ENCODE results near the gene APEH. TPM values are rescaled to one million over a fixed set of nuclear protein-coding genes. Genes with fewer than 3 reads are reported as not detected.

APEH gene
- total RNA-seq, result 100 to 1,000 TPM; 120 to 122 TPM

DNA sequence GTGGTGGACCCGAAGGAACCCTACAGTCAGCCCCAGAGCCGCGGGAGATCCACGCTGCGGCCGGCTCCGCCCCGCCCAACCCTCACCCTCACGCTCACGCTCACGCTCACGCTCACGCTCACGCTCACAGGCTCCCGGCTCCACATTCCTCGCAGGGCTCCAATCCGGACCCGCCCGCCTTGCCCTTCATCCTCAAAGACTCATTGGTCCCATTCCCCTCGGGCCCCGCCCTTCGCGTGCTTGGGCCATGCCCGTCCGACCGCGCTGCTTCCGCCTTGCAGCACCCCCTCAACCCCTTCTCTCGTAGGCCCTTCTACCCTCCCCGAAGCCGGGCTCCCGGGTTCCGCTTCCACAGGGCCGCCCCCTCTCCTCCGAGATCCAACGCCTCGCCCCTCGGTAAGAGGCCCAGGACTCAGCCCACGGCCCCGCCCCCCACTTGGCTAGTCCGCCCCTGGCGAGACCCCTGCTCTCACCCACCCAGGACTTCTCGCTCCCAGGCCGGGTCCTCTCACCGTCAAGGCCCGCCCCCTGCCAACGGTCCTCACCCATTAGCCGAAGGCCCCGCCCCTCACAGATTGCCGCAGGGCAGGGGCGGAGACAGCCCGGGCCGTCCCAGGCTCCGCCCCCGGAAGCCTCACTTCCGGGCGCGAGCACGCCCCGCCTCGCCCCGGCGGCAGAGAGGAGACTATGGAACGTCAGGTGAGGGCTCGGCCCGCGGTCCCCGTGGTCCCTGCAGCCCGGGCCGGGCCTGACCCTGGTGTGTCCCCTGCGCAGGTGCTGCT, at the start of gene APEH:
Gene APEH (plus strand): TSS at position 637 of the 782 bp plus-strand sequence. CDS start 51 bp downstream, at position 688.
- H3K9me3 Mint-ChIP-seq, result no peaks in the 10 kb centered on the region
- CTCF ChIA-PET, result interaction anchor here (0.7 to 5.4 kb wide), 4 partner anchors 88 to 439 kb away, joined by 3 to 171 read pairs (median 4); partner anchors contain the start of gene BSN
- peak within 1 kb of the TSS; percentile 96 for H3K27ac Mint-ChIP-seq
- peaks cover 14% of the 10 kb centered on the region for H3K36me3 Mint-ChIP-seq (ENCODE audit: low read depth)
- DNase-seq, result peak; percentile 99
- peaks cover 36% of the 10 kb centered on the region for H3K4me1 Mint-ChIP-seq (ENCODE audit: low read depth)
- H3K4me3 Mint-ChIP-seq, result peak within 1 kb of the TSS; percentile 94
- no peaks in the 10 kb centered on the region for H3K27me3 Mint-ChIP-seq (ENCODE audit: low read depth)
- intact Hi-C loops (cut with micrococcal nuclease), result loop anchor here (1.0 to 10.0 kb wide), 10 partner anchors 15 to 652 kb away; partner anchors contain the start of genes DAG1, IP6K1, MST1 and NDUFAF3

DNA sequence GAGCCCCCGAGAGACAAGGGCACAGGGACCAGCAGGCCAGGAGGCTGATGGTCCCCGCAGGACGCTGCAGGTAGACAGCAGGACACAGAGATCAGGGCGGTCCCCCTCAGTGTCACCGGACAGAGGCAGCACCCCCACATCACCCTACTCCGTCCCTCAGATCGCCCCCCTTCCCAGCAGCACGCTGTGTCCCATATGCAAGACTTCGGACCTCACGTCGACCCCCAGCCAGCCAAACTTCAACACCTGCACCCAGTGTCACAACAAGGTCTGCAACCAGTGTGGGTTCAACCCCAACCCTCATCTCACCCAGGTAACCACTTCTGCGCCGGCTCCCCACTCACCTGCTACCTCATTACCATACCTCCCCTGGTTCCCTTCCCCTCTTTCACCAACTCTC, 49.1 kb upstream of the APEH start:
- Mint-ChIP-seq H3K9me3 (no peaks in the 10 kb centered on the region), H3K36me3 (ENCODE audit: low read depth) (no peaks in the 10 kb centered on the region), H3K4me3 (no peak overlapping the region), H3K27me3 (ENCODE audit: low read depth) (no peaks in the 10 kb centered on the region), H3K4me1 (ENCODE audit: low read depth) (no peaks in the 10 kb centered on the region), H3K27ac (no peak overlapping the region)
- DNase-seq, result no peak
- CTCF ChIA-PET, result no interaction called here
- intact Hi-C loops (cut with micrococcal nuclease), result no loop called here

DNA sequence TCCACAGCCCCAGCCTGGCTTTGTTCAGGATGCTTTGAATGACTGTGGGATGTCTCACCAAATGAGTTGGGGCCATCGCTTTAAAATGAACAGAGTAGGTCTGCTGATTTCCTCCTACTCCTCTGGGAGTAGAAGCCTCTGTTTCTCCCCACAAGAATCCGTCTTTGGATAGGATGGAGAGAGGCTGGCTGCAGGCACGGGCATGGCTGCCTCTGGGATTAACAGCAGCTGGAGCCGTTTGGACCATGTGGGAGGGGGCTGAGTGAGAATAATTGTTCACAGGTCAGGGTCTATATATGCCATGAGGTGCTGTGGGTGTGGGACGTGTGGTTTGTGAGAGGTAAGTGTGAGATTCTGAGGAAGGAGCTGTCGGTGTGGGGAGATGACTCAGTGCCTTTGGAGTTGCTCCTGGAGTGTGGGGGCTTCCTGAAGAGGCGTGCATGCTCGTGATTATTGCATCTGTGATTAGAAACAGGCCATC, 48.0 kb upstream of the APEH start:
- H3K27me3 Mint-ChIP-seq (ENCODE audit: low read depth), result peaks cover 2% of the 10 kb centered on the region
- no peak overlapping the region for H3K27ac Mint-ChIP-seq
- no peaks in the 10 kb centered on the region for H3K36me3 Mint-ChIP-seq (ENCODE audit: low read depth)
- H3K4me3 Mint-ChIP-seq, result no peak overlapping the region
- DNase-seq, result no peak
- H3K4me1 Mint-ChIP-seq (ENCODE audit: low read depth), result no peaks in the 10 kb centered on the region
- intact Hi-C loops (cut with micrococcal nuclease), result no loop called here
- CTCF ChIA-PET, result interaction anchor here (0.9 kb wide), 1 partner anchor 86 kb away, joined by 3 read pairs; no protein-coding TSS in a partner anchor
- no peaks in the 10 kb centered on the region for H3K9me3 Mint-ChIP-seq

DNA sequence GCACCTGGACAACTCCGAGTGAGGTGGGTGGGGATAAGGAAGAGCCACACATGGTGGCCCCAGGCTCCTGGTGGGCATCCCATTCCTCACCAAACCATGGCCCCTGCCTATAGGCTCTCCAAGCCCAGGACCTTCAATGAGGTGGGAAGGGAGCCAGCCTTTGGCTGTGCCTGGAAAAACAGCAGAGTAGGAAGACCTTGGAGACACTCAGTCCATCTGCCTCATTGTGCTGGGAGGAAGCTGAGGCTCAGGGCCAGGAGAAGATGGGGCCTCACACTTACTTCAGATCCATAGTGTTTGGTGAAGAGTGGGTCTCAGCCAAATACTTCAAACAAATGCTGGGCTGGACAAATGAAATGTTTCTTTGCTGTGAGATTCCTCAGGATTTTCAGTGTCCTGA, 47.4 kb upstream of the APEH start:
- H3K4me3 Mint-ChIP-seq, result no peak overlapping the region
- DNase-seq, result no peak
- H3K27ac Mint-ChIP-seq, result no peak overlapping the region
- H3K4me1 Mint-ChIP-seq (ENCODE audit: low read depth), result no peaks in the 10 kb centered on the region
- intact Hi-C loops (cut with micrococcal nuclease), result no loop called here
- CTCF ChIA-PET, result interaction anchor here (0.9 kb wide), 1 partner anchor 87 kb away, joined by 3 read pairs; no protein-coding TSS in a partner anchor
- no peaks in the 10 kb centered on the region for H3K9me3 Mint-ChIP-seq
- H3K27me3 Mint-ChIP-seq (ENCODE audit: low read depth), result peaks cover 2% of the 10 kb centered on the region
- no peaks in the 10 kb centered on the region for H3K36me3 Mint-ChIP-seq (ENCODE audit: low read depth)

DNA sequence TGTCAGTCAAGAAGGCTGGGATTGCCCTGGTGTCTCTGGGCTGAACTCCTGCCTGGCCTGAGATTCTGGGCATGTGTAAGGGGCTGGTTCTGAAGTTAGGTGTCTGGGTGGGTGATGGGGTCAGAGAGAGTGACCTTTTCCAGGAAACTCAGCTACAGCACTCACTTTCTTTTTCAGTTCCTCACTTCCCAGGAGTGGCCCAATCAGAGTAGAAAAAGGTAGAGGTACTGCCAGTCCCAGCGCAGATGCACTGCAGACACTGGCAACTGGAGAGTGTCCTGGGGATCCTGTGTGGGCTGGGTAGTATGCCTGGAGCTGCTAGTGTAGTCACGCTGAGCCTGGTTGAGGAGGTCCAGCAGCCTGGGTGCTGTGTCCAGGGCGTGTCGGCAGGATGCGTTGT, 46.5 kb upstream of the APEH start:
- CTCF ChIA-PET, result no interaction called here
- DNase-seq, result no peak
- Mint-ChIP-seq H3K4me1 (ENCODE audit: low read depth) (no peaks in the 10 kb centered on the region), H3K27me3 (ENCODE audit: low read depth) (peaks cover 2% of the 10 kb centered on the region), H3K36me3 (ENCODE audit: low read depth) (no peaks in the 10 kb centered on the region), H3K27ac (no peak overlapping the region), H3K4me3 (no peak overlapping the region), H3K9me3 (no peaks in the 10 kb centered on the region)
- intact Hi-C loops (cut with micrococcal nuclease), result no loop called here

DNA sequence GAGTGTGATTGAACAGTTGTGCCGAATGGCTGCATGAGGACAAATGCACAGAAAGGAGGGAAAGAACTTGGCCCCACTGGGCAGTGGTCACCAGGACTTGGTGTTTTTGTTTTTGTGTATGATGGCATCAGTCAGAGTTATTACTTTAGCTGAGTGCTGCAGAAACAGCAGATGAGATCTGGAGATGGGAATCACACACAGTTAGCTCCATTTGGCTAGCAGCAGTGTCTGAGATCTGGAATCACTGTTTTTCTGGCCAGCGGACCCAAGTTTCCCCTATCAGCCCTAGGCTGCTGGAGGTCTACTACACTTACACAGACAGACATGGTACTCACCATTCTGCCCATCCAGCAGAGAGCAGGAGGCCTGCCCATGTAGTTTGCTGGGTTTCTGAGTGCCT, 45.9 kb upstream of the APEH start:
- H3K27me3 Mint-ChIP-seq (ENCODE audit: low read depth), result peaks cover 2% of the 10 kb centered on the region
- intact Hi-C loops (cut with micrococcal nuclease), result no loop called here
- H3K9me3 Mint-ChIP-seq, result no peaks in the 10 kb centered on the region
- CTCF ChIA-PET, result no interaction called here
- no peaks in the 10 kb centered on the region for H3K36me3 Mint-ChIP-seq (ENCODE audit: low read depth)
- H3K27ac Mint-ChIP-seq, result no peak overlapping the region
- H3K4me3 Mint-ChIP-seq, result no peak overlapping the region
- DNase-seq, result no peak
- H3K4me1 Mint-ChIP-seq (ENCODE audit: low read depth), result no peaks in the 10 kb centered on the region

DNA sequence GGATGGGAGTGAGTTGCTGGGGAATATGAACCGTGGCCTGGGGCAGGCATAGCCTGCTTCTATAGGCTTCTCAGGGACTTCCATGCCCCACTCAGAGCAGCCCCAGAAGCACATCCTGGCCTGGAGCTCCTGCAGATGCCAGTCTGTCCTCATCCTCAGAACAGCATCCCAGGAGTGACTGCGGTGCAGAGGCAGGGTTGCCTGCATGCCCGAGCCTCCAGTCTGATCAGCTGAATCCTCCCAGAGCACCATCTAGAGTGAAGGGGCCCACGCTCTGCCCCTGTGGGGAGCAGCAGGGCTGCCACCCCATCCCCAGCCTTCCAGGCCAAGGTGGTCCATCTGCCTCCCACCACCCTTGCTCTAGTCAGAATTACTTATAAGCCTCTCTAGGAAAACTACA, 44.7 kb upstream of the APEH start:
- peaks cover 2% of the 10 kb centered on the region for H3K27me3 Mint-ChIP-seq (ENCODE audit: low read depth)
- intact Hi-C loops (cut with micrococcal nuclease), result no loop called here
- H3K9me3 Mint-ChIP-seq, result no peaks in the 10 kb centered on the region
- H3K4me3 Mint-ChIP-seq, result no peak overlapping the region
- no peaks in the 10 kb centered on the region for H3K36me3 Mint-ChIP-seq (ENCODE audit: low read depth)
- CTCF ChIA-PET, result no interaction called here
- H3K27ac Mint-ChIP-seq, result no peak overlapping the region
- H3K4me1 Mint-ChIP-seq (ENCODE audit: low read depth), result no peaks in the 10 kb centered on the region
- DNase-seq, result no peak

DNA sequence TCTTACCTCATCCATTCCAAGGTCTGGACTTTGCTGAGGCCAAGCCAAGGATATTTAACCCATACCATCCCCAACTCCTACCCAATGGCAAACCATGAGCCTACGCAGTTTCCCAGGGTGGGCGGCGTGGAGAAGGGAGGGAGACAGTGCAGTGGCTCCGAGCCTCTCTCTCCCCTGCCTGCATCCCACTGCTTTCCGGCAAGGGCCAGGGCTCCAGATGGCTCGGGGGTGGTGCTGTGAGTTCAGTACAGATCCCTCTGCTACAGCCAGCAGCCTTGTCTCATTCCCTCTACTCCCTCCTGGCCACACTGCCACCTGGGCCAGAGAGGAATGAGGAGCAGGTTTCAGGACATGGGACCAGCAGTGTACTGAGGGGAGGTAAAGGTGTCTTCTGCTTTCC, 44.3 kb upstream of the APEH start:
- peaks cover 2% of the 10 kb centered on the region for H3K27me3 Mint-ChIP-seq (ENCODE audit: low read depth)
- intact Hi-C loops (cut with micrococcal nuclease), result no loop called here
- CTCF ChIA-PET, result no interaction called here
- H3K4me3 Mint-ChIP-seq, result no peak overlapping the region
- DNase-seq, result no peak
- no peaks in the 10 kb centered on the region for H3K36me3 Mint-ChIP-seq (ENCODE audit: low read depth)
- no peaks in the 10 kb centered on the region for H3K4me1 Mint-ChIP-seq (ENCODE audit: low read depth)
- H3K9me3 Mint-ChIP-seq, result no peaks in the 10 kb centered on the region
- no peak overlapping the region for H3K27ac Mint-ChIP-seq

DNA sequence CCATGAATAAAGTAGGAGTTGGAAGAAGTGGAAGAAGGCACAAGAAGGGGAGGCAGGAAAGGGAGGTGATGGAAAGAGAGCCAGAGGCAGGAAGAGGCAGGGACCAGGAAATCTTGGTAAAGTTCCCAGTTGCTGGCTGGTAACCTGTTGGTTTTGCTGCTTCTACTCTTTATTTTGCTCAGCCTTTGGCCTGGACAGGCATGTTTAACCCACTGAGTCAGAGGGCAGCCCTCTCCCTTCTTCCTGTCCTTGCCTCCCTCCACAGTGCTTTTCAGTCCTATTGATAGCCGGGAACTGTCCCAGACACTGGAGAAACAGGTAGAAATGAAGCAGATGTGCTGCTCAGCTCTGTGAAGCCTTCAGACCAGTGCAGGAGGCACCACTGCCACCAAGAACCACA, 43.4 kb upstream of the APEH start:
- no peak overlapping the region for H3K4me3 Mint-ChIP-seq
- no peaks in the 10 kb centered on the region for H3K9me3 Mint-ChIP-seq
- peaks cover 2% of the 10 kb centered on the region for H3K27me3 Mint-ChIP-seq (ENCODE audit: low read depth)
- CTCF ChIA-PET, result no interaction called here
- no peak overlapping the region for H3K27ac Mint-ChIP-seq
- H3K4me1 Mint-ChIP-seq (ENCODE audit: low read depth), result no peaks in the 10 kb centered on the region
- intact Hi-C loops (cut with micrococcal nuclease), result no loop called here
- DNase-seq, result no peak
- no peaks in the 10 kb centered on the region for H3K36me3 Mint-ChIP-seq (ENCODE audit: low read depth)

DNA sequence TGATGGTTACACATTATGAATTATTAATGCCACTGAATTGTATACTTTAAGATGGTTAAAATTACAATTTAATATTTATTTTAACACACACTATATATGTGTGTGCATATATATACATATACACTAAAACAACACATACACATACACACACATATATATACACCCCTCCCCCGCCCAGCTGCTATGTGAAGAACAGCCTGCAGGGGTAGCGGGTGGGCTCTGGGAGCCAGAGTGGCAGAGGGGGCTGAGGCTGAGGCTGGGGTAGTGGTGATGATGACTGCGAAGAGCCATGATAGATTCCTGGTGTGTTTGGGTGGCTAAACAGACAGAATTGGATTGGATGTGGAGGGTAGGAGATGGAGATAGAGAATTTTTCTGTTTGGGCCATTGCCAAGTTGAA, 39.4 kb upstream of the APEH start:
- H3K36me3 Mint-ChIP-seq (ENCODE audit: low read depth), result no peaks in the 10 kb centered on the region
- no peak overlapping the region for H3K27ac Mint-ChIP-seq
- peaks cover 2% of the 10 kb centered on the region for H3K27me3 Mint-ChIP-seq (ENCODE audit: low read depth)
- no peaks in the 10 kb centered on the region for H3K9me3 Mint-ChIP-seq
- no peaks in the 10 kb centered on the region for H3K4me1 Mint-ChIP-seq (ENCODE audit: low read depth)
- intact Hi-C loops (cut with micrococcal nuclease), result no loop called here
- CTCF ChIA-PET, result interaction anchor here (0.6 kb wide), 1 partner anchor 130 kb away, joined by 6 read pairs; no protein-coding TSS in a partner anchor
- DNase-seq, result no peak
- H3K4me3 Mint-ChIP-seq, result no peak overlapping the region

DNA sequence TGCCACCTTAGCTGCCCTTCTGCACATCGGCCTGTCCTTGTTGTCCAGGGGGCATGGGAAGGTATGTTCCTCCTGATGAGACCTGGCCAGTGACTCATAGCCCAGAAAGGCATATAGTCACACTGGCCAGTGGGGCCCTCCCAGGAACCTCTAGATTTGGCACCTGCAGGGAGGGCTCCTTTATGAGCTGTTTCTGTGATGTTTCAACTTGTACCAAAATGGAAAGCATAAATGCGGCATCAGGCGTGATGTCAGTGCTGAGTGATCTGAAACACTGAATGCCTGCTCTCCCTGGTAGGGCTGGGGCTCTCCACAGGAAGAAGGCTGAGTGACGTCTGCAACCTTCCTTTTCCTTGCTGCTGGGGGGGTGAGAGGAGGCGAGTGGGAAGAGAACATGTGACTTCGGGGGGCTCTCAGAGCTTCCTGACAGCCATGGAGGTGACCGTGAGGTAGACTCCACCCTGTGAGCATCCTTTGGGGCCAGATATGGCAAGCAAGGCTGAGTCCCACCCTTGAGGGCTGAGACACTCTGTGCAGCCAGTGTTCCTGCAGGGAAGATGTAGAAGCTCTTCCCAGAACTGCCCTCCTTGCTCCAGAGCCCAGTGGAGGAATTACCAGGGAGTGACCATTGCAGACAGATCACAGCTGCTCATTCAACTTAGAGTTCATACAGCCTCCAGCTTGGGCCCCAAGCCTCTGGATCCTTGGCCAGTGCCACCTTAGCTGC, 37.1 kb upstream of the APEH start:
- Mint-ChIP-seq H3K27me3 (ENCODE audit: low read depth) (no peaks in the 10 kb centered on the region), H3K27ac (no peak overlapping the region), H3K4me1 (ENCODE audit: low read depth) (no peaks in the 10 kb centered on the region), H3K36me3 (ENCODE audit: low read depth) (no peaks in the 10 kb centered on the region), H3K9me3 (no peaks in the 10 kb centered on the region), H3K4me3 (no peak overlapping the region)
- CTCF ChIA-PET, result interaction anchor here (0.6 to 1.1 kb wide), 4 partner anchors 34 to 896 kb away, joined by 4 read pairs; no protein-coding TSS in a partner anchor
- intact Hi-C loops (cut with micrococcal nuclease), result no loop called here
- peak; percentile 53 for DNase-seq

DNA sequence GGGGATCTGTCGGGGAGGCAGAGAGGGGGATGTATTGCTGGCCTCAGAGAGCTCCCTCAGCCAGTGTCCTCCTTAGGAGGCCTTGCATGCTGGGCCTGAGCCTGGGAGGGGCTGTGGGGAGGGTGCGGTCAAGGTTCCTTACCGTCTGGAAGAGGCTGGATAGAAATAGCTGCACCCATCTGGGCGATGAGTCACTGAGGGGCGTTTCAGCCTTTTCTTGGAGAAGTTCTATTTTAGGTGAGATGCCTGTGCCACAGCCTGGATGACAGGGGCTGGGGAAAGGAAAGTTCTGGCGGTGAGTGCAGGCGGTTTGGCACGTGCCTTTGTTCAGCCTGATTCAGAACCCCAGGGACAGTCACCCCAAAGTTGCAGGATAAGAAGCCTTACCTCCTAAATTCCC, 35.7 kb upstream of the APEH start:
- no peaks in the 10 kb centered on the region for H3K4me1 Mint-ChIP-seq (ENCODE audit: low read depth)
- H3K27me3 Mint-ChIP-seq (ENCODE audit: low read depth), result no peaks in the 10 kb centered on the region
- H3K36me3 Mint-ChIP-seq (ENCODE audit: low read depth), result no peaks in the 10 kb centered on the region
- H3K4me3 Mint-ChIP-seq, result no peak overlapping the region
- CTCF ChIA-PET, result interaction anchor here (0.9 kb wide), 1 partner anchor 99 kb away, joined by 3 read pairs; no protein-coding TSS in a partner anchor
- H3K27ac Mint-ChIP-seq, result no peak overlapping the region
- no peak for DNase-seq
- intact Hi-C loops (cut with micrococcal nuclease), result no loop called here
- no peaks in the 10 kb centered on the region for H3K9me3 Mint-ChIP-seq
